ENCODE measurements around the gene GPRC6A.
"Not testable (repeated sequence)": the region's sequence is repeated elsewhere in the genome, so short reads cannot be mapped to it uniquely, and the experiment has no call there.

GPRC6A gene, protein sequence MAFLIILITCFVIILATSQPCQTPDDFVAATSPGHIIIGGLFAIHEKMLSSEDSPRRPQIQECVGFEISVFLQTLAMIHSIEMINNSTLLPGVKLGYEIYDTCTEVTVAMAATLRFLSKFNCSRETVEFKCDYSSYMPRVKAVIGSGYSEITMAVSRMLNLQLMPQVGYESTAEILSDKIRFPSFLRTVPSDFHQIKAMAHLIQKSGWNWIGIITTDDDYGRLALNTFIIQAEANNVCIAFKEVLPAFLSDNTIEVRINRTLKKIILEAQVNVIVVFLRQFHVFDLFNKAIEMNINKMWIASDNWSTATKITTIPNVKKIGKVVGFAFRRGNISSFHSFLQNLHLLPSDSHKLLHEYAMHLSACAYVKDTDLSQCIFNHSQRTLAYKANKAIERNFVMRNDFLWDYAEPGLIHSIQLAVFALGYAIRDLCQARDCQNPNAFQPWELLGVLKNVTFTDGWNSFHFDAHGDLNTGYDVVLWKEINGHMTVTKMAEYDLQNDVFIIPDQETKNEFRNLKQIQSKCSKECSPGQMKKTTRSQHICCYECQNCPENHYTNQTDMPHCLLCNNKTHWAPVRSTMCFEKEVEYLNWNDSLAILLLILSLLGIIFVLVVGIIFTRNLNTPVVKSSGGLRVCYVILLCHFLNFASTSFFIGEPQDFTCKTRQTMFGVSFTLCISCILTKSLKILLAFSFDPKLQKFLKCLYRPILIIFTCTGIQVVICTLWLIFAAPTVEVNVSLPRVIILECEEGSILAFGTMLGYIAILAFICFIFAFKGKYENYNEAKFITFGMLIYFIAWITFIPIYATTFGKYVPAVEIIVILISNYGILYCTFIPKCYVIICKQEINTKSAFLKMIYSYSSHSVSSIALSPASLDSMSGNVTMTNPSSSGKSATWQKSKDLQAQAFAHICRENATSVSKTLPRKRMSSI
- 0 to 0.18 (median 0) reads per million in 4 experiments for total RNA-seq

GRCh38 chr6:116828983-116829382, at the start of gene GPRC6A:
Gene GPRC6A (minus strand): TSS chr6:116829083. CDS start chr6:116829013, 70 bp downstream.
- DNase-seq: no peak

DNA sequence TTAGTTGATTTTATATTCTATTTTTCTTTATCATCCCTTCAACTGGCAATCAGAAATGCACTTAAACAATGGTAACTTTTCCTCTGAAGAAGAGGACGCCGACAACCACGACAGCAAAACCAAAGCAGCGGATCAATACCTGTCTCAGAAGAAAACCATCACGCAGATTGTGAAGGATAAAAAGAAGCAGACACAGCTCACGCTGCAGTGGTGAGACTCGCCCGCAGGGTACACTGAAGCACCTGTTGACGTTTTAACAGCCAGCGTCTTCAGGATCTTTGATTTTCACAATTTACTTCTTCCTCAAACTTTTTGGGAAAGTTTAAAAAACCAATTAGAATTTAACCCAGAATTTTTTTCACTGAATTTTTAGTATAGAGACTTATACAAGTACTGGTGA, 48.9 kb upstream of the GPRC6A start:
- no peak for DNase-seq

- DNase-seq: no peak
Measured at GRCh38 chr6:116876635-116877611, 48.0 kb upstream of the GPRC6A start, which contains the start of gene RFX6. Gene RFX6 (plus strand): TSS chr6:116877242. CDS start chr6:116877276, 34 bp downstream.

DNA sequence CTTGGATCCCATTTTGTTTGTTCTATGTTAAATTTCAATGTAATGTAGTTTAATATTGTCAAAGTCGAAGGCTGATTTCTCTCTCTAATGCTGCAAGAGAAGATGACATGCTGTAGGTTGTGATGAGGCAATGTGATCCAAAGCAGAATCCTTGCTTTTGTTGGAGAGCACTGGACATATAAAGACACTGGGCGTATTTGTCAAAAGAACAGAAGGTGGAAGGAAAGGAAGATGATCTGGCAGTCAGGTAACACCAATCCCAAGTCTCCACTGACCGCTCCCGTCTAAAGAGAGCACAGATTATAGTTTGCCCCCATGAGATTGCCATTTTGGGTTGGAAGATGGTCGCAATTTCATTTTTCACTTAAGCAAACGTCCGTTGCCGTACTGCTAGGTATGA, 47.2 kb upstream of the GPRC6A start:
- DNase-seq: no peak

DNA sequence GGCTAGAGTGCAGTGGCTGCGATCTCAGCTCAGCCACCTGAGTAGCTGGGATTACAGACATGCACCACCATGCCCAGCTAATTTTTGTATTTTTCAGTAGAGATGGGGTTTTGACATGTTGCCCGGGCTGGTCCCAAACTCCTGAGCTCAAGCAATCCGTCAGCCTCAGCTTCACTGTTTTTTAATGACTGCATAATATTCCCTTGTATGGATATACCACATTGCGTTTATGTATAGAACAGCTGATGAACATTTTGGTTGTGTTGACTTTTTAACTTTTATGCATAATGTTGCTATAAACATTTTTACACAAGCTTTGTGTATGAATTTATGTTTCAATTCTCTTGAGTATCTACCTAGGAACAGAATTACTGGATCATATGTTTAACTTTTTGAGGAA, 43.9 kb upstream of the GPRC6A start:
- DNase-seq: no peak

GRCh38 chr6:116866281-116866871, 37.5 kb upstream of the GPRC6A start:
- no peak for DNase-seq

DNA sequence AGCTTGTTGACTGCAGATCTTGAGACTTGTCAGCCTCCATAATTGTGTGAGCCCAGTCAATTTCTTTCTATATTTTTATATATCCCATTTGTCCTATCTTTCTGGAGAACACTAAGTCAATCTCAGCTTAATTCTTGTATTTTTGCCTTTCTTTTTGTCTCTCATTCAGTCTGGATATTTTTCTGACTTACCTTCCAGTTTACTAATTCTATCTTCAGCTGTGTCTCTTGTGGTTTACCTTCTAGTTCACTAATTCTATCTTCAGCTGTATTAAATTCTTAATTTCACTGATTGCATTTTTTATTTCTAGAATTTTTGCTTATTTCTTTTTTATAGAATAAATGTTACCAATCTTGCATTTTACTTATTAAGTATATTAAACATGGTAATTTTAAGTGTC, 30.4 kb upstream of the GPRC6A start:
- DNase-seq: no peak

DNA sequence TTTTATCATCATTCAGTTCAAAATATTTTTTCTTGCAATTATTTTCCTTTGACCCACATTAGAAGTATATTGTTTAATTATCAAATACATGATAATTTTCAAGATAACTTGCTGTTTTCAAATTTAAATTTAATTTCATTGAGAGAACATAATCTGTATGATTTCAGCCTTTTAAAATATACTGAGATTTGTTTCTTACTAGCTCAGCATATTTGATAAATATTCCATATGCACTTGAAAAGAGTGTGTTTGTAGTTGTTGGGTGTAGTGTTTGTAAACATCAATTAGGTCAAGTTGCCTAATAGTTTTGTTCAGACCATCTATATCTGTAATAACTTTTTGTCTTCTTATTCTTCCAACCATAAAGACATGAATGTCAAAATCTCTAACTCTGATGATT, 29.2 kb upstream of the GPRC6A start:
- no peak for DNase-seq

DNA sequence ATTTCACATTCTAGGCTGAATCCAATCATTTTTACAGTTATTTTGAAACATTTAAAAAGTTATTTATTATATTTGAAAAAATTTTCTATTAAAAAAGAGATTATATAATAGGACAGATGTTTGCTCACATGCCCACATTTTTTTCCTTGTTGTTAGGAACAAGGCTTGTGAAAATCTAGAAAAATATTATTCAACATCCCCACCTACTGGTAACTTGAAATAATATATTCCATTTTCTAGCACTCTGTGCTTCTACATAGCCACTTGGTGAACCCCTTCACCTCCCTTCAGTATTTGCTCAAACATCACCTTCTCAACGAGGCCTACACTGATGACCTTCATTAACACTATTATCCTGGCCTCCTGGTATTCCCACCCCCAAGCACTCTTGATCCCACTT, 18.3 kb upstream of the GPRC6A start:
- no peak for DNase-seq

DNA sequence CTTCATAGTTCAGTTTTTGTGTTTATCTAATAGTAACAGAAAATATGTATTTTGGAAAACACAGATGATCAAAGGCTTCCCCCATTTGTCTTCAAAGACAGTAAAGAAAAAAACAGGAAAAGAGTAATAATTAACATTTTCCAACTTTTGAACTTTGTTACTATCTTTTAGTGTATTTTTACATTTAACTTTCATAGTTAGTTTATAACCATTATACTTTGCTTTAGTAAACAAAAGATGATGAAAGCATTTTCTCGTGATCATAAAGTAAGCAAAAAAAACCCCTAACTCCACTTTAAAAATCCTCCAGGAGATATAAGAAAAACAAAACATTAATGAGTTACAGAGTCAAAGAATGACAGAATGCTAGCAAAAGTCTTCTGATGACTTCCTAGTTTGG, 13.6 kb upstream of the GPRC6A start:
- DNase-seq: no peak

DNA sequence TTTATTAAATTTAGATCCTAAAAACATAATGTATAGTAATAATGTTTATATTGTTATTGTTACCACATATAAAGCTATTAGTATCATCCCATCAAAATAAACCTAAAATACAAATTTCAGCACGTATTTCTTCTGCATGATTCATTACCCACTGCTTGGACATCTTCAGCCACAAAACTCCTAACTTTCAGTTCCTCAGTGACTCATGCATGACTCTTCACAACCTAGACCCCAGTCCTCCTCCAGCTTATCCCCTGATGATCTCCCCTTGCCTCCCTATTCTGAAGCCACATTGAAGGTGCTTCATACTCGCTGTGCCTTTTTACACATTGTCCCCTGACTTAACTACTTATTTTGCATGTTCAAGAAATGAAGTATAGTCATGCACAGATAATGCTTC, 11.2 kb upstream of the GPRC6A start:
- no peak for DNase-seq

DNA sequence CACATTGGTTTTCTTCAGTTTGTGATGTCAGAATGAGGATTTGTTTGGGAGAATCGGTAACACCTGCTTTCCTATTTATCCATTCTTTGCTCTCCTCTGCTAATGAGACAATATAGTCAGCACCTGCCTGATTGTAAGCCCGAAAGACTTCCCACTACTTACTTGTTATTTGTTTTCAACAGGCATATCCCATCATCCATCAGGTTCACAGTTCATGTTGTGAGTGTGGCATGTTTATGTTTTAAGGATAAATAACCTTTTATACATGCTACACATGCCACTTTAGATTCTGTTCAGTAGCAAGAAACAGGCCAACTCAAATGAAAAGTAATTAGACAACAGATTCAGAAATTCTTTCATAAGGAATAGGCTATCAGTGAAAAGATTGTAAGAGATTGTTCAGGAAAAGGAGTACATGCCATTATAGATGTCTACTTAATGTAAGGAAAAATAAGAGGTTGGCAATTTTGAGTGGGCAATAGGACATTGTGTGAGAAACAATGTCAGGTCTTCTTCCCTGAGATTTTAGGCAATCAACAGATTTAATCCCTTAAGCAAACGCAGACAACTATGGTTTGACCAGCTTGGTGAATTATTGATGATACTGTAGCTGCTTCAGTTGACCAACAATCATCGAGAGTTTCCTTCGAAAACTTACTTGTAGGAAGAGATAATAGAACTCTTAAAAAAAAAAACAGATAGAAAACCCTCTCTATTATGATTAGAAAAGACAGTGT, 7.9 kb upstream of the GPRC6A start:
- DNase-seq: no peak

DNA sequence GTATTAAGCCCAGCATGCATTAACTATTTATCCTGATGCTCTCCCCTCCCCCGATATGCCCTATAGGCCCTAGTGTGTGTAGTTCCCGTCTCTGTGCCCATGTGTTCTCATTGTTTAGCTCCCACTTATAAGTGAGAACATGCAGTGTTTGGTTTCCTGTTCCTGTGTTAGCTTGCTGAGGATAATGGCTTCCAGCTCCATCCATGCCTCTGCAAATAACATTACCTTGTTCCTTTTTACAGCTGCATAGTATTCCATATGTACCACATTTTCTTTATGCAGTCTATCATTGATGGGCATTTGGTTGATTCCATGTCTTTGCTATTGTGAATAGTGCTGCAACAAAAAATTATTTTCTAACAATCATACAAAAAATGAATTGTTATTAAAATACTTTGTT, 5.6 kb upstream of the GPRC6A start:
- DNase-seq: not testable (repeated sequence)

DNA sequence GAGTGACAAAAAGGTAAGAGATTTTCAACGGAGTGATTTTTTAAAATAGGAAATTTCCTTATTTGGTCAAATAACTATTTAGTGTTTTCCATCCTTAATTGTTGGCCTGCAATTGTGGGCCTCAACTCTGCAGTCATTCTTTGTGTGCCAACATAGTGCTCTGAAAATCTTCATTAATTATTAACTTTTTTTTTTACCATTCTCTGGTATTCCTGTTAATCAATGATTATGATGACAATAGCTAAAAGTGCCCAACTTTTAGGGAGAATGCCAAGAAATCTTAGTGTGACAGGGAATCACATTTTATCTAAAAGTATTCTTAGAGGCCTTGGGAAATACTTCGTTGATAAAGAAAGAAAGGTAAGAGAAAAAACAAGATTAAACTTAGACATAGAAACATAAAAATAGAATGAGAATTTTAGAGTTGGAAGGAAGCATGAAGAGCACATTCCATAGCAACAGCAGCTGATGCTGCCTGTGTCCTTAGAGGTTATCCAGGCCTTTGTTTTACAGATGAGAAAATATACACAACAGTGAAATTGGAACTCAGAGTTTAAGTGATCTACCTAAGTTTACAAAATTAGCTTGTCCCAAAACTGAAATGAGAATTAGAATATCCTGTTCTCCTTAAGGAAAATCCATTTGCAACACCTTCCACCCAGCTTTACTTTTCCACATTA, 1.2 kb downstream of the GPRC6A start:
- no peak for DNase-seq

DNA sequence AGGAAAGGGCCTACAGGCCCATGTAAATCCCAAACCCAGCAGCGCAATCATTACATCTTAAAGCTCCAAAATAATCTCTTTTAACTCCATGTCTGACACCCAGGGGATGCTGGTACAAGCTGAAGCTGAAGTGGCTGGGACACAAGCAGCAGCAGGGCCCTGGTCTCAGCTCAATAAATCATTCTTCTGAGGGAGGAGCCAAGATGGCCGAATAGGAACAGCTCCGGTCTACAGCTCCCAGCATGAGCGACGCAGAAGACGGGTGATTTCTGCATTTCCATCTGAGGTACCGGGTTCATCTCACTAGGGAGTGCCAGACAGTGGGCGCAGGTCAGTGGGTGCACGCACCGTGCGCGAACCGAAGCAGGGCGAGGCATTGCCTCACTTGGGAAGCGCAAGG, 12.5 kb downstream of the GPRC6A start:
- DNase-seq: not testable (repeated sequence)

DNA sequence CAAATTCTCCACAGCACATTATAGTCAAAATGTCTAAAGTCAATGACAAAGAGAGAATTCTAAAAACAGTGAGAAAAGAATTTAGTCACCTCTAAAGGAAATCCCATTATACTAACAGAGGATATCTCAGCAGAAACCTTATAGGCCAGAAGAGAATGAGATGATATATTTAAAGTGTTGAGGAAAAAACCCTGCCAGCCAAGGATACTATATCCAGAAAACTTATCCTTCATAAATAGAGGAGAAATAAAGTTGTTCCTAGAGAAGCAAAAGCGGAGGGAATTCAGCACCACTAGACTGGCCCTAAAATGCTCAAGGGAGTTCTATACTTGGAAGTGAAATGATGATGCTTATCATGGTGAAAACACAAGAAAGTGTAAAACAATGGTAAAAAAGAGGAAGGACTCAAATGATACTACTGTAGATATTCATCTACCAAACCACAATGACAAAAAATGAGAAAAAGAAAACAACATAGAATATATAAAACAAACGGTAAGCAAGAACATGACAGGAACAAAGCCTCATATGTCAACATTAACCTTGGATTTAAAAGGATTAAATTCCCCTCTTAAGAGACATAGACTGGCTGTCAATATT, 16.7 kb downstream of the GPRC6A start:
- DNase-seq: no peak

- no peak for DNase-seq
Measured at GRCh38 chr6:116801971-116802370, 26.9 kb downstream of the GPRC6A start.

- DNase-seq: no peak
Measured at GRCh38 chr6:116799945-116800344, 28.9 kb downstream of the GPRC6A start.

DNA sequence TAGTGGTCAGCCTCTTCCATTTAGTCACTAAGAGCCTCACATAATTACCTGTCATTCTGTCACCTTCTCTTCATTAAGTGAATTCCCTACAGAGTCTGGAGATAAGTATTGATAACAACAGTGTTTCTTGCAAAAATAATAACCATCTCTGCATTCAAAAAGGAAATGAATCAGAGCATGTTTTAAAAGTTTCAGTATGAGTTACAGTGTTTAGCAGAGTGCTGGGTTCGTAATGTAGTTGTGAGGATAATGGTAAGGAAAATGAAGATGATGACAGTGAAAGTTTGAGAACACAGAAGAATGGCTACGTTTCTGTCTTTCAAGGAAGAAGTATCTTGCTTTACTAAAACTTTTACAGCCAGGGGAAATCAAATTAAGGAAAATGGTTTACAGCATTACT, 31.3 kb downstream of the GPRC6A start:
- no peak for DNase-seq

GRCh38 chr6:116793224-116793623, 35.7 kb downstream of the GPRC6A start:
- DNase-seq: no peak

Measured in effector CD8-positive, alpha-beta T cell (primary cell).